NCI-H460 (cell line): ENCODE results near the gene CHFR. TPM values are rescaled to one million over a fixed set of nuclear protein-coding genes. Genes with fewer than 3 reads are reported as not detected.
A peak's percentile ranks its signal among the peaks of the same experiment; 100 is the strongest.
"Not testable (repeated sequence)": the region's sequence is repeated elsewhere in the genome, so short reads cannot be mapped to it uniquely, and the experiment has no call there.

Experiments
- DNase-seq: peaks from one replicate; pipeline ENCODE4 v3.0.0-alpha.2; 2016; ENCODE audit warnings: low read depth; ENCODE audit errors: extremely low read depth
- total RNA-seq: library from RNA; depleted of rRNA; stranded (reverse); fragments of >200 nt; shearing (Covaris generic); gene quantifications from 2 replicates; pipeline ENCODE4 v1.2.3, GENCODE V29; 2014

The CHFR gene
- total RNA-seq, 1 experiment from 2014 or later = 20.7 TPM

DNA sequence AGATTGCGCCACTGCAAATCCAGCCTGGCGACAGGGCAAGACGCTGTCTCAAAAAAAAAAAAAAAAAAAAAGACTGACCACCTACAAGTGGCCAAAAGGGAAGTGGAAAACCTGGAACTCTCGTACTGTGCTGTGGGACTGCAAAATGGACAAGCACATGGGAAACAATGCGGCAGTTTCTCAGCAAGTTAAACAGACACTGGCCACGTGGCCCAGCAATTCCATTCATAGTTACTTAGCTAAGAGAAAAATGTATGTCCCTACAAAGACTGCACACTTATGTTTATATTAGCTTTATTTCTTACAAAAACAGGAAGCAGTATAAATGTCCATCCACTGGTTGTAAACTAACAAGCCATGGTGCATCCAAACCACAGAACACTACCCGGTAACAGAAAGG is 5.6 kb downstream of the CHFR start:
- no peak for DNase-seq

DNA sequence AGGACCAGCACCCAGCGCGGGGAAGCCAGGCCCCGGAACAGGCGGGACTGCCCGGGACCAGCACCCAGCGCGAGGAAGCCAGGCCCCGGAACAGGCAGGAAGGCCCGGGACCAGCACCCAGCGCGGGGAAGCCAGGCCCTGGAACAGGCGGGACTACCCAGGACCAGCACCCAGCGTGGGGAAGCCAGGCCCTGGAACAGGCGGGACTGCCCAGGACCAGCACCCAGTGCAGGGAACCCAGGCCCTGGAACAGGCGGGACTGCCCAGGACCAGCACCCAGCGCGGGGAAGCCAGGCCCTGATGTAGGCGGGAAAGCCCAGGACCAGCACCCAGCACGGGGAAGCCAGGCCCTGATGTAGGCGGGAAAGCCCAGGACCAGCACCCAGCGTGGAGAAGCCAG is 12.8 kb downstream of the CHFR start:
- DNase-seq = not testable (repeated sequence)

- no peak for DNase-seq
Observed at GRCh38 chr12:132874175-132874574, 13.2 kb downstream of the CHFR start.

DNA sequence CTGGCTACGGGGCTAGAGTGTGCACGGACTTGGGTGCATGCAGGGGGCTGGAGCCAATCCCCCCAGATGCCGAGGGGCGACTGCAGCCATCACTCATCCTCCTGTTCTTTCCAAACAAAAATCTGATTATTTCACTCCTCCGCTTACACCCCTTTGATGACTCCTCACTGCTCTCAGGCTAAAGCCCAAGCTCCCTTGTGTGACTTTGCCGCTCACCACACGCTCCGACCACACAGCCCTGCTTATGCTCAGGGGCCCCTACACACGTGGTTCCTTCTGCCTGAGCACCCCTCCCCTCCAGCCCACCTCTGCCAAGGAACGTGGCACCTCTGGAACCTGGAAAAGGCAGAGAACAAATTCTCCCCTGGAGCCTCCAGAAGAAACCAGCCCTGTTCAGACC is 13.7 kb downstream of the CHFR start:
- no peak for DNase-seq

GRCh38 chr12:132872975-132873421 is 14.4 kb downstream of the CHFR start:
- no peak for DNase-seq

GRCh38 chr12:132872073-132872855 is 15.1 kb downstream of the CHFR start:
- no peak for DNase-seq

DNA sequence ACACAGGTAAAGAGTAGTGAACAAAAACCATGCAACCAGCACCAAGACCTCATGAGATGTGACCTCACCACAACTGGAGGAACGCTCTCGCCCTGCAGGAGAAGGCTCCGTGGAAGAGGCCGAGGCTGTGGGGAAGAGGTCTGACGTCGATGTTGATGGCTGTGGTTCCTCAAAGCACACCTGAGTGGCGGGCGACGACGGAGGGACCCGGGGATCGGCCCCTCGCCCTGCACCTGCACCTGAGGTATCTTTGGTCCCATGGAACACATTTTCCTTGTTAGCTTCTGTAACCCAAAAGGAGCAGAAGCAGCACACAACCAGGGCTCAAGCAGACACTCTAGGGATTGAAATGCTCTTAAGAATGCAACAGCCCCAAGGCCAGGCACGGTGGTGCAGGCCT is 17.9 kb downstream of the CHFR start:
- no peak for DNase-seq

GRCh38 chr12:132866251-132866828 is 21.1 kb downstream of the CHFR start:
- DNase-seq = peak; percentile 14

- no peak for DNase-seq
Observed at GRCh38 chr12:132861558-132861957, 25.8 kb downstream of the CHFR start.

DNA sequence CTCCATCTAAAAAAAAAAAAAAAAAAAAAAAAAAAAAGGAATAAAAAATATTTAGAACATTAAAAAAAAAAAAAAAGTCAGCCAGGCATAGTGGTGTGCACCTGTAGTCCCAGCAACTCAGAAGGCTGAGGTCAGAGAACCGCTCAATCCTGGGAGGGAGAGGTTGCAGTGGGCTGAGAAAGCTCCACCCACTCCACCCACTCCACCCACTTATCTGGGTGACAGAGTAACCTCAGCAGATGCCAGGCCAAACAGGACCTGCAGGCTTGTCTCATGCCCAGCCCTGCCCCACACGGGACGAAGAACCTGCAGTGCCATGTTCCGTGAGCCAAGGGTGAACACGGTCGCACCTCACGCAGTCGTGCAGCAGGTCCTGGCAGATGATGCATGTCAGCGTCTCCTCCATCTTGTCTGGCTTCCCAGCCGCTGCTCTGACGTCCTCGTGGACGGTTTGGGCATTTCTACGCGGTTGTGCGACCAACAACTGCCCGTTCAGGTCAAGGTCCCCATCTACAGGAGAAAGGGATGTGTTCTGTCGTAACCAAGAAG is 28.6 kb downstream of the CHFR start:
- no peak for DNase-seq

DNA sequence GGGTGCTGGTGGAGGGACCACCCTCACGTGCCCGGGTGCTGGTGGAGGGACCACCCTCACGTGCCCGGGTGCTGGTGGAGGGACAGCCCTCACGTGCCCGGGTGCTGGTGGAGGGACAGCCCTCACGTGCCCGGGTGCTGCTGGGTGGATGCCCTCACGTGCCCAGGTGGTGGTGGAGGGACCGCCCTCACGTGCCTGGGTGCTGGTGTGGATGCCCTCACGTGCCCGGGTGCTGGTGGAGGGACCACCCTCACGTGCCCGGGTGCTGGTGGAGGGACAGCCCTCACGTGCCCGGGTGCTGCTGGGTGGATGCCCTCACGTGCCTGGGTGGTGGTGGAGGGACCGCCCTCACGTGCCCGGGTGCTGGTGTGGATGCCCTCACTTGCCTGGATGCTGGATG is 30.4 kb downstream of the CHFR start:
- not testable (repeated sequence) for DNase-seq

GRCh38 chr12:132856581-132856980 is 30.8 kb downstream of the CHFR start:
- DNase-seq = no peak

- not testable (repeated sequence) for DNase-seq
Observed at GRCh38 chr12:132855211-132855610, 32.2 kb downstream of the CHFR start.

GRCh38 chr12:132853285-132854092 is 33.9 kb downstream of the CHFR start:
- DNase-seq = no peak

DNA sequence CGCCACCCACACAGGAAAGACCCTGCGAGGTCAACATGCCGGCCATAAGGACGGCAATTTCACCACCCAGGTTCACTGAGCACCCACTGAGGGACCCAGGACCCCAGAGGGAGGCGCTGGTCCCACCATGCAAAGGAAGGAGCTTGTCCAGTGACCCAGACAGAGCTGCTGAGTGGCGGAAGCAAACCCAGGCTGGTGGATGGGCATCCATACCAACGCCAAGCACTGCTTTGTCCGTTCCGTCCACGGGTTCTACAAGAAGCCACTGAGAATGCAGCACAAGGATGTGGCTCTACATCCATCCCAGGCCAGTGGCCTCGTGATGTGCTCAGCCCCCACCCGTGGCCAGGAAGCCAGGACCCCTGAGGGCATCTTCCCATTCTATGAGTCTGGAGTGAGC is 34.9 kb downstream of the CHFR start:
- DNase-seq = no peak

DNA sequence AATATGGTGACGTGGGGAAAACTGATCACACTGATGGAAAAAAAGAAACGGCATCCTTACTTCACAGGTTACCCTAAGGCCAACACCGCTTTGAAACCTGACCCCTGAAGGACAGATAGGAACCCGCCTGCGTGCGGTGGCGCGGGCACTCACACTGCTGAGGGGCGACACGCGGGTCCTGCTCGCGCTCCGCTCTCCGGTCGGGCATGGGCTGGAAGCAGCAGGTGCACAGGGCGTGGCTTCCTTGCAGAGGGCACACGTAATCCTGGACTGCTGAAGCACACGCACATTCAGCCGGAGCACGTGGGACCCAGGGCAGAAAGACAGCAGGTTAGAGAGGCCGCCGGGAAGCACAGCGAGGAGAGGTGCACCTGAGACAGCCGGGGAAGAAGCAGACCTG is 35.9 kb downstream of the CHFR start:
- DNase-seq = no peak

DNA sequence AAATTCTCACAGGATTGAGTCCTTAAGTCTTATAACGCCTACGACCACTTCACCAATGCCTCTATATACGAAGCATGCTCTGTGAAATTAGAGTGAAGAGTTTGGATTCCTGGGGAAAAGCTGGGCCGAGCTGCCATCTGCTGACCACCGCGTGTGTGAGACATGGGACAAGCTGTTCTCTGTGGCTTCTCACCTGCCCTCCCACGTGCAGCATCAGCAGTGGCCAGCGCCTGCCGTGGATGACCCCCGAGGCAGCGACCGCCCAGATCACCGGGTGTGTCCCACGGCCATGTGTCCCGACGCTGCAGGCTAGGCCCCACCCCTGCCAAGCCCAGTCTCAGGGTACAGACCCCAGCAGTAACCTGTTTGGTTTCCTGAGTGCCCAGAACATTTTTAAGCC is 37.1 kb downstream of the CHFR start:
- DNase-seq = no peak

GRCh38 chr12:132848521-132848920 is 38.9 kb downstream of the CHFR start:
- DNase-seq = no peak

DNA sequence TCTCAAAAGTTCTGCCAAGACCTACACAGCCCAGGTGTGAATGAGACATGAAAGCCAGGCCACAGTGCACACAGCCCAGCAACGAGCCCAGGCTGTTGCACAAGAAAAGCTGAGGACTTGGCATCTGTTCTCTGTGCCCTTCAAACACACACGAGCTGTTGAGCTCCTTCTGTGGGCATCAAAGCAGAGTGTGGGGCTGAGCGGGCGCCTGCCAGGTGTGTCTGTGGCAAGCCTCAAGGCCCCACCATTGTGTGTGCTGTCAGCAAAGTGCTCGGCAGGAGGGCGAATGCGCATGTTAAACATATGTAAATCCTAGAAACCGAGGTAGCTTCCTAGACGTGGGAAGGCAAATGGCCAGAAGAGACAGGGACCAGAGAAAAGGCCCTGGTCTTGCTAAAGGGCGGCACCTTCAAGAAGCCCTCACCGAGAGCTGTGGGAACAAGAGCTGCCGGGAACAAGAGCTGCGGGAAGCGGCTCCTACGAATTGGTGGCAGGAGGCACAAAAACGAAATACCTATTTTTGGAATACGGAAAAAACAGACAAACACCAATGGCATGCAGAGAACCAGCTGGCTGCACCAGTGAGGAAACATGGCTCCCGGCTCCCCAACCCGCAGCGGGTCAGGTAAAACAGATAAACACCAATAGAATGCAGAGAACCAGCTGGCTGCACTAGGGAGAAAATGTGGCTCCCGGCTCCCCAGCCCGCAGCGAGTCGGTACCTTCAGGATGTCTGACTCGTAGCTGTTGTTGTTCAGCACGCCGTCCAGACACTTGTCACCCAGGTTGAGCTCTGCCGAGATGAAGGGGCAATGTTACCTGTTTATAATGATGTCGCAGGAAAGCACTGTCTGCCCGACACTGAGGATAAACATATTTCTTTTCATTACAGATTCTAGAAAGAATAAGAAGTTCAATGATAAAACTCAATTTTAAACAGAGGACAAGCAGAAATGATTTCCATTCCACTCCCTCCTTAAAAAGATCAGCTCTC is 39.7 kb downstream of the CHFR start:
- DNase-seq = no peak

DNA sequence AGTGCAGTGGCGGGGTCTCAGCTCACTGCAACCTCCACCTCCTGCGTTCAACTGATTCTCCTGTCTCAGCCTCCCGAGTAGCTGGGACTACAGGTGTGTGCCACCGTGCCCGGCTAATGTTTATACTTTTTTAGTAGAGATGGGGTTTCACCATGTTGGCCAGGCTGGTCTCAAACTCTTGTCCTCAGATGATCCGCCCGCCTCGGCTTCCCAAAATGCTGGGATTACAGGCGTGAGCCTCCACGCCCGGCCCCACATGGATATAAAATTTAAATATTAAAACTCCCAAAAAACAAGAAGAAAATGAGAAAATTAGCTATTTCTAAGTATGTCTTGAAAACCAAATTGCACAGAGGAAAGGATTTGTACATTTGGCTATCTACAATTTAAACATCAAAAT is 42.7 kb downstream of the CHFR start:
- not testable (repeated sequence) for DNase-seq
